ENCODE measurements around the gene MUS81.

Gene MUS81

GRCh38 chr11:65861533-65862183 is 1.4 kb downstream of the MUS81 start:
- no peak for ATAC-seq

DNA sequence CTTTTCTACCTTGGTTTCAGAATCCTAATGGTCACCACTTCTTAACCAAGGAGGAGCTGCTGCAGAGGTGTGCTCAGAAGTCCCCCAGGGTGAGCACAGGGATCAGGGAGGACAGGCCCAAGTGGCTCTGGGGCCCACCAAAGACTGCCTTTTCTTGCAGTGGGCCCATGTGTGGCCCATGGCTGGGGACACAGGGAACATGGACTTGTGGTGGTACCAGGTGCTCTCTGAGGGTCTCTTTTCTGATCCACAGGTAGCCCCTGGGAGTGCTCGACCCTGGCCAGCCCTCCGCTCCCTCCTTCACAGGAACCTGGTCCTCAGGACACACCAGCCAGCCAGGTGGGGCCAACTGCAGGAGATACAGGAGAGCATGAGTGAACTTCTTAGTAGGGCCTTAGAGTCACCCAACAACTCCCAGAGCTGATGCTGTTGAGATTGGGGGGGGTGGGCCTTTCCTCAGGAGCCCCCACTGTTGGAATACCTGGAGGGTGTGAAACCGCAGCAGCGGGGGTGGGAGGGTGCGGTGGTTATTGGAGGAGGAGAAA is 2.0 kb downstream of the MUS81 start:
- no peak for ATAC-seq

DNA sequence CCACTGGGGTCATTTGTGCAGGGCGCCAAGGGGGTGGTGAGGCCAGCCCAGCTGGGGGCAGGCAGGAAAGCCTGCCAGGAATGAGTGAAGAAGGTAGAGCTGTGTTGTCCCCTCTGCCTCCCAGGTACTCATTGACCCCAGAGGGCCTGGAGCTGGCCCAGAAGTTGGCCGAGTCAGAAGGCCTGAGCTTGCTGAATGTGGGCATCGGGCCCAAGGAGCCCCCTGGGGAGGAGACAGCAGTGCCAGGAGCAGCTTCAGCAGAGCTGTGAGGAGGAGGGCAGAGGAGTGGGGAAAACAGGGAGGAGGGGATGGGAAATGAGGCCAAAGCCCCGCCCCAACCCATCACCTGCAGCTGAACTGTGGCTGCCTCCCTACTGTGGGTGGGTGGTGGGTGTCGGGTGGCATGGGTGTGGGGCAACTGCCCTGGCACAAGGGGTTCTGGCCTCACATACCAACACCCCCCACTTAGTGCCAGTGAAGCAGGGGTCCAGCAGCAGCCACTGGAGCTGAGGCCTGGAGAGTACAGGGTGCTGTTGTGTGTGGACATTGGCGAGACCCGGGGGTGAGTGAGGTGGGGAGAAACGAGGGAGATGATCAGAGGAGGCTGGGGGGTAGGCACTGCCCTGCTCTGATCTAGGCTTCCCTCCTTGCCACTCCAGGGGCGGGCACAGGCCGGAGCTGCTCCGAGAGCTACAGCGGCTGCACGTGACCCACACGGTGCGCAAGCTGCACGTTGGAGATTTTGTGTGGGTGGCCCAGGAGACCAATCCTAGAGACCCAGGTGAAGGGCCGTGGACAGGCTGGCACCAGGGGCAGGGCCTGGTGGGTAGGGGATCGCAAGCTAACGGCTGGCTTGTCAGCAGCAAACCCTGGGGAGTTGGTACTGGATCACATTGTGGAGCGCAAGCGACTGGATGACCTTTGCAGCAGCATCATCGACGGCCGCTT is 3.0 kb downstream of the MUS81 start:
- no peak for ATAC-seq

- ATAC-seq: no peak
Observed at GRCh38 chr11:65863889-65864705, 3.9 kb downstream of the MUS81 start.

DNA sequence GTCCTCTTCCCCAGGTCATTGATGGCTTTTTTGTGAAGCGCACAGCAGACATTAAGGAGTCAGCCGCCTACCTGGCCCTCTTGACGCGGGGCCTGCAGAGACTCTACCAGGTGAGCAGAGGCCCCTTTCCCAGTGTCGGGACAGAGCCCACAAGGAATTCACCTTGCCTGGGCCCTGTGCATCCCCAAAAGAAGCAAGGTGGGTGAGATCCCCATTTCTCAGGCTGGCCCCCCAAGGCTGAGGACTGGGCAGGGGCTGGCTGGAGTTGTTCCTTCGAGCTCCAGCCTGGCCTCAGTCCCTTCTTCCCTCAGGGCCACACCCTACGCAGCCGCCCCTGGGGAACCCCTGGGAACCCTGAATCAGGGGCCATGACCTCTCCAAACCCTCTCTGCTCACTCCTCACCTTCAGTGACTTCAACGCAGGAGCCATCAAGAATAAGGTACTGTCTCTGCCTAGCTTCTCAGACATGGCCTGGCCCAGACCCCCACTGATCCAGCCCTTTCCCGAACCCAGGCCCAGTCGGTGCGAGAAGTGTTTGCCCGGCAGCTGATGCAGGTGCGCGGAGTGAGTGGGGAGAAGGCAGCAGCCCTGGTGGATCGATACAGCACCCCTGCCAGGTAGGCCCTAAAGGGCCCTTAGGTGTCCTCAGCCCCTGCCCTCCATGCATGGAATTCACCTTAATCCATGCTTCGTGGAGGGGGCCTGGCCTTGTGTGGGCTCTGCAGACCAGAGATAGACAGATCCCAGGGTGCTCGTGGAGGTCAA is 4.7 kb downstream of the MUS81 start:
- ATAC-seq: no peak

DNA sequence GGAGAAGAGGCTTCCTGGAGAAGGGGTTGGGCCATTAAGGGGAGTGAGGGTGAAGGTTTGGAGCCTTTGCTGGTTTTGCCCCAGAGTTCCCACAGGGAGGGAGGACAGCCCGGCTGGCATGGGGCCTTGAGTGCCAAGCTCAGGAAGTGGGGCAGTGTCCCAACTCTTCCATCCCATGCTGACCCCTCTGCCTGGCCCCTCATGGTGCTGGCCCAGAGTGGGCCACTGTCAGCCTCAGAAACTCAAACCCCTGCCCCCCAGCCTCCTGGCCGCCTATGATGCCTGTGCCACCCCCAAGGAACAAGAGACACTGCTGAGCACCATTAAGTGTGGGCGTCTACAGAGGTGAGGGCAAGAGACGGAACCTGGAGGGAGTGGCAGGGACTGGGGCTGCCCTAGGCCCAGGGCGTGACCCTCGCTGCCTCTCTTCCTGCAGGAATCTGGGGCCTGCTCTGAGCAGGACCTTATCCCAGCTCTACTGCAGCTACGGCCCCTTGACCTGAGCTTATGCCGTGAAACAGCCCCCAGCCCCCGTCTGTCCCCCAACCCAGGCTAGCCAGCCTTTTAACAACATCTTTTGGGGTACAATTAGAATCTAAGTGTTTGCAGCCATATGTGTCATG is 5.4 kb downstream of the MUS81 start:
- ATAC-seq: no peak

- ATAC-seq: no peak
Observed at GRCh38 chr11:65866509-65867283, 6.5 kb downstream of the MUS81 start.

DNA sequence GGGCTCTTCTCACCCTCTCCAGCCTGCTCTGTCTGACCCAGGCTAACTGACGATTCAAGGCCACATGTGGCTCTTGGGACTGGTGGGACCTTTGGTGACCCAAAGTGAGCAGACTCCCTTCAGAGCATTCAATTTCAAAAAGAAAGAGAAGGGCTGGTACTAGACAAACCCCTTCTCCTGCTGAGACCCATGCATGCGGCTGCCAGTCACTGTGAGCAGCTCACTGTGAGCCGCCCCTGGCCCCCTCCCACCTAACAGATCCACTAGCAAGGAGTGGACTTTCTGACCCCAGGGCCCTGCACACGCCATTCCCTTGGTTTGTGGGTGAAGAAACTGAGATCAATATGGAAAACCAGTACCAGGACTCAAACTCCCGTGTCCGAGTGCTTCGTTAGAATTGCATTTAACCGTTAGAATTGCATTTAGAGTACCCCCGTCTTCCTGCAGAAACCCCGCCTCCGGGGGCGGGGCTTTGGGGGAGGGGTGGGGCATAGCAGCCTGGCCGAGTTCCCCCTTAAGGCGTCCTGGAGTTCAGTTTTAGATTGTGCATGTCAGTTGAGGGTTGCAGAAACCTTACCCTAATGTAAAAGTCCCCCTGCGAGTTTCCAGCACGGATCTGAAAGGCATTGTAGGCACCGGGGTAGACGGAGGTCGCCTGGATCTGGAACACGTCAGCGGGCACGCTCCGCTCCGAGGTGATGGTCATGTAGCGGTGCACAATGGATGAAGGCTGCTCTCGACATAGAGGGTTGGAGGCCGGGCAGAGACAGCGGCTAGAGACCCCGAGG is 7.2 kb downstream of the MUS81 start:
- no peak for ATAC-seq

DNA sequence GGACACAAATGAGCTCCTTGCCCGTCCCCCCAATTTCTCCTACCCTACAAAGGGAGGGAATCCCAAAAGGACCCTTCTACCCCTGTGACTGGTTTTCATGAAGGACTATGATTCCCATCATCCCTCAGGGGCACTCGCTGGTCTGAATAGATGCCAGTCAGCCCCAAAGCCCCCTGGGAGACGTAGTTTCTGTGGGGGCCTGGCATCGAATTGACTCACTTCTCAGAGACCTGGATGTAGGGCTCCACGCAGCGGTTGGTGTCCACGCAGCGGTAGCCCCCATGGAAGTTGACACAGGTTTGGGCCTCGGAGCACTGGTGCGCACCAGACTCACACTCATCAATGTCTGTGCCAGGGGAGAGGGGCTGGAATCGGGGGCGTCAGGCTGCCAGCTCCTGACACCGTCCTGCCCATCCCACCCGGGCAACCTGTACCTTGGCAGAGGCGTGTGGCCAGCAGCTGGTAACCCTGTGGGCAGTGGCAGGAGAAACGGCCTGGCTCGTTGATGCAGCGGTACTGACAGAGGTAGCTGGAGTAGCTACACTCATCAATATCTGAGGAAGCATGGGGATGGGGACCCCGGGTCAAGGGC is 7.9 kb downstream of the MUS81 start:
- peak; percentile 24 to 32 for ATAC-seq

DNA sequence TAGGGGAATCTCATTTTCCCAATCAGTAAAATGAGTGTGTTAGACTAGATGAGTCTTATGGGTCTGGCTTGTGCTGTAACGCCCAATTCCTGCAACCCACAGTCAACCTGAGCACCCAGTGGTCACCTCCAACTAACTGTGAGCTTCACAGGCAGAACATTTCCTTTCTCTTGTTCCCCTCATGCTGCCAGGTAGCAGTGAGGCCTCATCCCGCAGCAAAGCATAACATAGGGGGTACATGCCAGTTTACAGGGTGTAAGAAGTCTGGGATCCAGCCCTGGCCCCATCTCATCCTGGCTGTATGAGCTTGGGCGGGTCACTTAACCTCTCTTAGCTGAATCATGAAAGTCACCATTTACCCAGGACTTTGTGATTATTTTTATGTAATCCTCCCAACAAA is 8.7 kb downstream of the MUS81 start:
- no peak for ATAC-seq

DNA sequence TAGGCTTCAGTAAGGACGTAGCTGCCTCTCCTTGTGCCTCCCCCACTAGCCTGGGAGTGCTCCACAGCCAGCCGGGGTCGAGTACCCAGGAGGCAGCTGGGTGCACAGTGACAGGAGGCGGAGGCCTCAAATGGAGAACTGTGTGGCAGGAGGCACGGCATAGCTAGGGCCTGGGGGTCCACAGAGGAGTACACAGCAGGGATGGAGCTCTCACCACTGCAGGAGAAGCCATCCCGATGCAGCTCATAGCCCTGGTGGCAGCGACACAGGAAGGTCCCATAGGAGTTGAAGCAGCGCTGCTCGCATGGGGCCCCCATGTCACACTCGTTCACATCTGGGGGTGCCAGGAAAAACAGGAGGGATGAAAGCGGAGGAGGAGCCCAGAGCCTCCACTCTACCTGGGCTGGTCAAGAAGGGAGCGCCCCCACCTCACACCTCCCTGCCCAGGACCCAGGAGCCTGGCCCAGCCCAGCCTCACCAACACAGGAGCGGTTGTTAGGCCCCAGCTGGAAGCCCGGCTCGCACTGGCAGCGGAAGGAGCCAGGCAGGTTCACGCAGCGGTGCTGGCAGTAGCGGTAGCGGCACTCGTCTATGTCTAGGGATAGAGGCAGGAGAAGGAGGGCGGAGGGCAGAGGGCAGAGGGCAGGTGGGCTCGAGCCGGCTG is 9.5 kb downstream of the MUS81 start:
- no peak for ATAC-seq

DNA sequence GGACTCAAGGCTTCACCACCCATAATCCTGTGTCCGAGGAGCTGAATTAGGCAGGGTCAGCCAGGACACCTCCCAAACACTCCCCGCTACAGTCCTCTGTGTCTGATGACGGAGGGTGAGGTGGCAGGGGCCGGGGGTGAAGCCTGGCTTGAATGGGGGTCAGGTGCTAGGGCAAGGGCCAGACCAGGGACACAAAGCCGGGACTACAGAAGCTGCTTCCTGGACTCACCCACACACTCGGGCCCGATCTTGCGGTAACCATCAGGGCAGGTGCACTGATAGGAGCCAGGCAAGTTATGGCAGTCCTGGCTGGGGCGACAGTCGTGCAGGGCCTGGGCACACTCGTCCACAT is 10.1 kb downstream of the MUS81 start:
- ATAC-seq: no peak

DNA sequence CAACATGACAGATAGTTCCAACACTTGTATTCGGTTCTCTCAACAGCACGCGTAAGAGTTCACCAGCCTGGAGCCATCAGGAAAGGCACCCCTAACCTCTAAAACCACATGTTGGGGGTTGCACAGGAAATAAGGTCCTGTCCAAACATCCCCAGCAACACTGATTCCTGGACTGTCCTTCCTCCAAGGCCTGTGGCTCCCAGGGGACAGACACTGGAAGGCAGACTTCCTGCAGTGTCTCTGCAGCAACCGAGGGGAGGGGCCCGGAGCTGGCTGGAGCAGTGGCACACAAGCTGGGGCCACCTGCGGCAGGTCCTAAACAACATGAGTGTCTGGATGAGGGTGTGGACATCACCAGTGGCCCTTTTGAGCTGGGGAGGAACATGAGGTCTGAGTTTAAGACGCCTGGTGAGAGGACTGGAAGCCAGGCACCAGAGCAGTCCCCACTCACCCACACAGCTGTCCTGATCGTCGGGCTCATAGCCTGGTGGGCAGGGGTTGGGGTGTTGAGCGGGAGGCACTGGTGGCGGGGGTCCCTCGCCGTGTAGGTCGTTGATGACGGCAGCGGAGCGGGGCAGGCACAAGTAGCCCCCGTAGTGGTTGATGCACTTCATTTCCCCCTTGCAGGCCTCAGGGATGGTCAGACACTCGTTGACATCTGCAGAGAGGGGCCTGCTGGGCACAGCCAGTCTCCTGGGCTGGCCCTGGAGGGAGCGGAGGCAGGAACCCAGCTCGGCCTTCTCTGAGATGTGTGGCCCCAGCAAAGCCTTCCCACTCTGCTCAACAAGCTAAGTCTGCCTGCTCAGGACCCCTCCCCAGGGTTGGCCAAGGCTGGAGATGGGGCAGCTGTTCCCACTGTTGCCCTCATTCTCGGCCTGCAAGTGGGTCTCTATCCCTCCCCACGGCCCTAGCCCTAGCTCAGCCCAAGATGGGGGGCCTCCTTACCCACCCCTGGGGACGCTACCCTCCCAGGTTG is 10.8 kb downstream of the MUS81 start:
- no peak for ATAC-seq

DNA sequence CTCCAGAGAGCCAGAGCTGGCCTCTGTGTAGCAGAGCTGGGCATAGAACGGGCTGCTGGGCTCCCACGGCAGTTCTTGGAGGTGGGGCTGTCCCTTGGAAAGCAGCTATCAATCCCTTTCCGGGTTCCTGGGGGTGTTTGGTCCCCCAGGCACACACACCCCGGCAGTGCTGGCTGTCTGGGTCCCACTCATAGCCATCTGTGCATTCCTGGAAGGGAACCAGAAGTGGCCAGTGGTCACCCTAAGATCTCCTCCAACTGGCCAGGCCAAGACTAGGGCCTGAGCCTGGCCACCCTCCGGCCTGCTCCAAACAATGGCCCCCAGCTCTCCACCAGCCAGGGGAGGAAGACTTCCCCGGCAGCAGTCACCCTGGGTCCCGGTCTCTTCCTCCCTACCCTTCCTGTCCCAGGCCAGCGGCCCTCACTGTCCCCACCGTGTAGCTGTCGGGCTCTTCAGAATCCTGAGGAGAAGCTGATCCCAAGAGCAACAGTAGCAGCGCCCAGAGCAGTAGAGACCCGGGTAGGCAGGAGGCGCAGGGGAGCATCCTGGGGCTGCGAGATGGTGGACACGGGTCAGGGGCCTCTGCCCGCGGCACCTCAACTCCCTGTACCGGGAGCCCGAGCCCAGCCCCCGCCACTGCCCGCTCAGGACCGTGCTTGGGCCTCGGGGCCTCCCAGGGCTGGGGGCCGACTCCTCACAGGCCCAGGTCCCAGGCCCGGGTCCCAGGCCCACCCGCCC is 11.7 kb downstream of the MUS81 start:
- no peak for ATAC-seq

DNA sequence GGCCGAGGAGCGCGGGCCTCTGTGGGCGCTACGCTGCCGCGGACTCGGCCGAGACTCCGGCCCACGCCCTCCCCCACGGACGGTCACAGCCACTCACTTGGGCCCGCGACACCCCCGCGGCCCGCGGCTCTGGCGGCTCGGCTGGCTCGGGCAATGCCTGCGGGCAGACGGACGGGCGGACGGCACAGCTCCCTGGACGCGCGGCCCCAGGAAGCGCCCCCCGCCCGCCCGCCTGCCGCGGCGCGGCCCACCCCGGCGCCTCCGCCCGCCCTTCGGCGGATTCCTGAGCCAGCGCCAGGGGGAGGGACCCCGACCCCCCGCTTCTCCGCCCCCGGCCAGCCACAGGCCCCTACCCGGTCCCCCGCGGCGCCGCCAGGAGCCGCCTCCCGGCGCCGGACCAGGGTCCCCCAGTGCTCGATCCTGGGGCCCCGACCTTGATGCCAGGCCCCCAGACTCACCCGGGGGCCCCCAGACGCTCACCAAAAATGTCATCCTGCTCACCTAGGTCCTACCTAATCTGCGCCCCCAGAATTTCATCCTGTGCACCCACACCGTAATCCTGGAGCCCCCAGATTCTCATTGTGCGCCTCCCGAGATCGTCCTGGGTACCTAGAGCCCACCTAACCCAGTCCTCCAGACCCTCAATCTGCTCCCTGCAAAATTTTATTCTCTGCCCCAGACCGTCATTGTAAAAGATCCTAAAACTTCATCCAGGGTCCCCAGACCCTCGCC is 12.5 kb downstream of the MUS81 start, which contains the start of gene EFEMP2:
TSS of gene EFEMP2 (minus strand) at position 215 of the 732 bp plus-strand sequence. CDS start 446 bp downstream, outside the sequence.
- no peak for ATAC-seq
